HepG2 (cell line): ENCODE measurements around the gene UBE2E1.

Experiments
- DMAP1 ChIP-seq: IDR thresholded peaks from 2 replicates; pipeline ENCODE4 v1.6.1; 2016
- ZBTB44 ChIP-seq: sonication (generic); formaldehyde crosslinking; IDR thresholded peaks from 2 replicates; pipeline ENCODE4 v1.4.0; 2020; ENCODE audit warnings: missing genetic modification reagents

GRCh38 chr3:23756206-23756840, 49.4 kb upstream of the UBE2E1 start:
- no peak for TF ChIP-seq DMAP1 (CRISPR knock-in tag)
- no peak for TF ChIP-seq ZBTB44
